HL-60 (cell line): ENCODE measurements around the gene RHOD.
A peak's percentile ranks its signal among the peaks of the same experiment; 100 is the strongest.

ENCODE experiments used
- DNase-seq, 2 experiments: peaks; one replicate each; pipeline ENCODE4 v3.0.0-alpha.2; 2010 to 2020; ENCODE audit warnings: low read depth in 1 of 2, low spot score in 1 of 2
- H3K27ac ChIP-seq: fragments of 250-450 bp; sonication (Bioruptor Pico); replicated peaks from 2 replicates; pipeline ENCODE4 v1.5.1; 2020; ENCODE audit warnings: mild to moderate bottlenecking, moderate library complexity
- H3K27me3 ChIP-seq: fragments of 250-450 bp; sonication (Bioruptor Pico); 2 replicates; pipeline ENCODE4 v1.5.1; 2021; ENCODE audit warnings: mild to moderate bottlenecking, moderate library complexity; ENCODE audit not compliant: insufficient read depth, poor library complexity, severe bottlenecking
- H3K4me3 ChIP-seq: replicated peaks from 2 replicates; pipeline ENCODE4 v1.5.1; 2011; ENCODE audit warnings: mild to moderate bottlenecking, control low read depth, low read length; ENCODE audit not compliant: insufficient read depth
- GABPA ChIP-seq: IDR thresholded peaks from 2 replicates; pipeline ENCODE4 v1.6.1; 2012; ENCODE audit warnings: low read depth
- POLR2AphosphoS5 ChIP-seq: IDR thresholded peaks from 2 replicates; pipeline ENCODE4 v1.6.1; 2012; ENCODE audit warnings: low read depth
- SPI1 ChIP-seq: IDR thresholded peaks from 2 replicates; pipeline ENCODE4 v1.6.1; 2012; ENCODE audit warnings: low read depth, mild to moderate bottlenecking, borderline replicate concordance
- TF ChIP-seq, protein P1 (sequence below): IDR thresholded peaks from one replicate; pipeline ENCODE4 v1.5.1; 2011; ENCODE audit warnings: low read length, control low read depth, inconsistent platforms; ENCODE audit not compliant: insufficient read depth
- TF ChIP-seq, protein P2 (sequence below): IDR thresholded peaks from 2 replicates; pipeline ENCODE4 v1.6.1; 2012; ENCODE audit warnings: low read depth; ENCODE audit not compliant: insufficient replicate concordance

RHOD gene

DNA sequence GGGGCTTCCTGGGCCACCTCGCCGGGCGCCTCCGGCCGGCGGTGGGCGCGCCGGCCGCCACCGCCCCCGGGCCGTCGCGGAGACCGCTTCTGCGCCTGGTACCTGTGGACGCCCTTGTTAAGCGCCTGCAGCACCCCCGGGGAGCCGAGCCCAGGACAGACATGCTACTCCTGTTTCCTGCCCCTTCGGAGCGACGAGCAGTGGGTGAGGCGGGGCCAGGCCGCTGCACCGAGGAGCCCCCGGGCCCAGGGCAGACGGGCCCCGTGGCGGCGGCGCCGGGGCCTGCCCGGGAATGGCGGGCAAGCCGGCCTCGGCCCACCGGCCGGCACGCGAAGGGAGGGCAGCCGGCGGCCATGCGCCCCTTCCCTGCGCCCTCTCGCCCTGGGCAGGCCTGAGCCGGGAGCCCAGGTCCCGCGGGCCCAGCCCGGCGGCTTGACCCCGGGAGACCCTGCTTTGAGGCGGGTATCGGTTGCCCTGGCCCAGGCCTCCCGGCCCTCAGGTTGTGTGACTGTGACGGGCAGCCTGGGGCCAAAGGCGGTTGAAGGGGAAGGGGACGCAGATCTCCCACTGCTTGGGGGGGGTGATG, 61.6 kb downstream of the RHOD start:
- Histone ChIP-seq H3K27ac (peak overlapping the region; percentile 81), H3K4me3 (peak overlapping the region; percentile 37), H3K27me3 (no peaks in the 10 kb centered on the region)
- DNase-seq, result no peak
- TF ChIP-seq POLR2AphosphoS5 (no peak; the same call in 1 of the 2 replicates), GABPA (no peak), SPI1 (no peak)
- TF ChIP-seq, protein P1, sequence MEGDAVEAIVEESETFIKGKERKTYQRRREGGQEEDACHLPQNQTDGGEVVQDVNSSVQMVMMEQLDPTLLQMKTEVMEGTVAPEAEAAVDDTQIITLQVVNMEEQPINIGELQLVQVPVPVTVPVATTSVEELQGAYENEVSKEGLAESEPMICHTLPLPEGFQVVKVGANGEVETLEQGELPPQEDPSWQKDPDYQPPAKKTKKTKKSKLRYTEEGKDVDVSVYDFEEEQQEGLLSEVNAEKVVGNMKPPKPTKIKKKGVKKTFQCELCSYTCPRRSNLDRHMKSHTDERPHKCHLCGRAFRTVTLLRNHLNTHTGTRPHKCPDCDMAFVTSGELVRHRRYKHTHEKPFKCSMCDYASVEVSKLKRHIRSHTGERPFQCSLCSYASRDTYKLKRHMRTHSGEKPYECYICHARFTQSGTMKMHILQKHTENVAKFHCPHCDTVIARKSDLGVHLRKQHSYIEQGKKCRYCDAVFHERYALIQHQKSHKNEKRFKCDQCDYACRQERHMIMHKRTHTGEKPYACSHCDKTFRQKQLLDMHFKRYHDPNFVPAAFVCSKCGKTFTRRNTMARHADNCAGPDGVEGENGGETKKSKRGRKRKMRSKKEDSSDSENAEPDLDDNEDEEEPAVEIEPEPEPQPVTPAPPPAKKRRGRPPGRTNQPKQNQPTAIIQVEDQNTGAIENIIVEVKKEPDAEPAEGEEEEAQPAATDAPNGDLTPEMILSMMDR, result no peak
- TF ChIP-seq, protein P2, sequence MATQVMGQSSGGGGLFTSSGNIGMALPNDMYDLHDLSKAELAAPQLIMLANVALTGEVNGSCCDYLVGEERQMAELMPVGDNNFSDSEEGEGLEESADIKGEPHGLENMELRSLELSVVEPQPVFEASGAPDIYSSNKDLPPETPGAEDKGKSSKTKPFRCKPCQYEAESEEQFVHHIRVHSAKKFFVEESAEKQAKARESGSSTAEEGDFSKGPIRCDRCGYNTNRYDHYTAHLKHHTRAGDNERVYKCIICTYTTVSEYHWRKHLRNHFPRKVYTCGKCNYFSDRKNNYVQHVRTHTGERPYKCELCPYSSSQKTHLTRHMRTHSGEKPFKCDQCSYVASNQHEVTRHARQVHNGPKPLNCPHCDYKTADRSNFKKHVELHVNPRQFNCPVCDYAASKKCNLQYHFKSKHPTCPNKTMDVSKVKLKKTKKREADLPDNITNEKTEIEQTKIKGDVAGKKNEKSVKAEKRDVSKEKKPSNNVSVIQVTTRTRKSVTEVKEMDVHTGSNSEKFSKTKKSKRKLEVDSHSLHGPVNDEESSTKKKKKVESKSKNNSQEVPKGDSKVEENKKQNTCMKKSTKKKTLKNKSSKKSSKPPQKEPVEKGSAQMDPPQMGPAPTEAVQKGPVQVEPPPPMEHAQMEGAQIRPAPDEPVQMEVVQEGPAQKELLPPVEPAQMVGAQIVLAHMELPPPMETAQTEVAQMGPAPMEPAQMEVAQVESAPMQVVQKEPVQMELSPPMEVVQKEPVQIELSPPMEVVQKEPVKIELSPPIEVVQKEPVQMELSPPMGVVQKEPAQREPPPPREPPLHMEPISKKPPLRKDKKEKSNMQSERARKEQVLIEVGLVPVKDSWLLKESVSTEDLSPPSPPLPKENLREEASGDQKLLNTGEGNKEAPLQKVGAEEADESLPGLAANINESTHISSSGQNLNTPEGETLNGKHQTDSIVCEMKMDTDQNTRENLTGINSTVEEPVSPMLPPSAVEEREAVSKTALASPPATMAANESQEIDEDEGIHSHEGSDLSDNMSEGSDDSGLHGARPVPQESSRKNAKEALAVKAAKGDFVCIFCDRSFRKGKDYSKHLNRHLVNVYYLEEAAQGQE, result no peak

DNA sequence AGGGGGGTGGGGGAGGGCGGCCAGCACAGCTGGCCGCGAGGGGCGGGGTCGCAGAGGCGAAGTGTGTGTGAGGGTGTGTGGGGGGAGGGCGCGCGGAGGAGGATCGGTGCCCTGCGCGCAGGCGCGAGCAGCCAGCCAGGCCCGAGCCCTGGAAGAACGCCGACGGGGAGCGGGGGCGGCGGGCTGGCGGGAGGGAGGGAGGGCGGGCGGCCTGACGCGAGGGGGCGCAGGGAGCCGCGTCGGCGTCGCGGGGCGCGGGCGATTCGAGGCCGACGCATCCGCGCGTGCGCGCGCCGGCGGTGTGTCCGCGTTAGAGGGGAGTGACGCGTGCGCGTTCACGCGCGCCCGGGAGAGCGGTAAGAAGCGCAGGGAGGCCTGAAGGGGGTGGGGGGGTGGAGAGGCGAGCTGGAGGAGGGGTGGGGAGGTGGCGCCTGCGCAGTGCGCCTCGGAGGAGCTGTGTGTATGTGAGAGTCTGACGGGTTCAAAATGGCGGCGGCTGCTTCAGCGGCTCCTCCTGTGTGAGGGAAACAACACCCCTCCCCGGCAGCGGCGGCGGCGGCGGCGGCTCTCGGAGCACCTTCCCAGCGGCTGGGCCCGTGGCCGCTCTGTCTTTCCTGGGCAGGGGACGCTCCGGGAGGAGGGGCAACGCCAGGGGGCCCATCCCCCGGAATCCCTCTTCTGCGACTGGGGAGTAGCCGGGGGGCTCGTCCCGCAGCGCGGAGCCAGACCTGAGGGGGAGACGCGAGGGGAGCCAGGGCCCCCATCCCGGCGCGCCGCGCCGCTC, 62.3 kb downstream of the RHOD start, which contains the start of gene KDM2A:
TSS of gene KDM2A (plus strand) at position 463 of the 784 bp plus-strand sequence. CDS start 2,054 bp downstream, outside the sequence.
- peak; percentile 97 to 98 for DNase-seq
- TF ChIP-seq, protein P2, result peak; percentile 54
- no peak for TF ChIP-seq SPI1
- Histone ChIP-seq H3K27me3 (no peaks in the 10 kb centered on the region), H3K27ac (peak within 1 kb of the TSS; percentile 94), H3K4me3 (peak within 1 kb of the TSS; percentile 70)

DNA sequence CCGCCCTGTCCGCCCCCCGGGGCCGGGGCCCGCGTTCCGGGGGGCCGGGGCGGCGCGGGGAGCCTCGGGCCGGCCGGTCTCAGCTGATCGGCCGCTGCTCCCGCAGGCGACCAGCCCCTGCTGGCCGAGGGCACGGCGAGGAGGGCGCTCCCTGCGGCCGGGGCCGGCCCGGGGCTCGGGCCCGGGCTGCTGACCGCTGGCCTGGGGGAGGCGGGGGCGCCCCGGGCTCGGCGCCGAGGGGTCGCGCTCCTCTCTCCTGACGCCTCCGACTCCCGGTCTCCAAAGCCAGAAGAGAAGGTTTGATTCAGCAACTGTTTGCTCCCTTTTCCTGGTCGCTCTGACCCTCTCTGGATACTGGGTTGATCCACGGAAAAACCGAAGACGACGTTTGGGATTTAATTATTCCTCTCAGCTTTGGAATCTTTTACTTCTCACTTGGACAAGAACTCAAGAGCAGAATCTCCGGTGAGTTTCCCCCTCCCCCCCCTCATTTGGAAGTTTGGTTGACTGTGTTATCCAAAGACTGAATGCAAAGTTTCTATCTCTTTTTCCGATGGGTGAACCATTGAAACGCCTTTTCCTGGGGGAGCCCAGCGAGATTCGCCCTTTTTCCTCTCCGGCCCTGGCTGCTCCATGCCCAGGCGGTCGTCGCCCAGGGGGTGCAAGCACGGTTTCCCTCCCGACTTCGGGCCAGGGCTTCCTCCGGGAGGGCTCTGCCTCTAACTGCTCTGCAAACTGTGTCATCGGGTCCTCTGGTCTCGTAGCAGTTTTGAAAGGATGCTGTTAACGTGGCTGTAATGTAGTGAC, 63.1 kb downstream of the RHOD start:
- TF ChIP-seq POLR2AphosphoS5 (no peak), SPI1 (no peak), GABPA (no peak)
- TF ChIP-seq, protein P2, result no peak
- TF ChIP-seq, protein P1, result no peak
- H3K27ac ChIP-seq, result peak overlapping the region; percentile 94
- peak overlapping the region; percentile 70 for H3K4me3 ChIP-seq
- peak in 1 of 2 experiments; percentile 21 for DNase-seq
- no peaks in the 10 kb centered on the region for H3K27me3 ChIP-seq
